PFSK-1 (cell line): Measurements from ENCODE around the gene PLK5.

Source experiments
- FOXP2 ChIP-seq: optimal IDR thresholded peaks from 2 replicates; pipeline ENCODE3; 2011; ENCODE audit warnings: borderline replicate concordance, control low read depth, inconsistent platforms; ENCODE audit not compliant: insufficient read depth; ENCODE audit errors: extremely low read length, extremely low read depth
- POLR2AphosphoS5 ChIP-seq: IDR thresholded peaks from 2 replicates; pipeline ENCODE4 v1.6.1; 2012; ENCODE audit warnings: low read depth, mild to moderate bottlenecking, control low read depth, low read length, moderate library complexity
- REST ChIP-seq, 2 experiments: IDR thresholded peaks; 2 replicates each; pipeline versions ENCODE4 v1.6.1 to v1.8.0; 2011 to 2012; ENCODE audit warnings: low read depth in 2 of 2, low read length in 2 of 2, control low read depth in 1 of 2, inconsistent platforms in 1 of 2, mild to moderate bottlenecking in 1 of 2, moderate library complexity in 1 of 2; ENCODE audit not compliant: insufficient read depth in 1 of 2
- SIN3A ChIP-seq: IDR thresholded peaks from 2 replicates; pipeline ENCODE4 v1.6.1; 2012; ENCODE audit warnings: mild to moderate bottlenecking, low read length, moderate library complexity, borderline replicate concordance; ENCODE audit not compliant: insufficient read depth
- TAF1 ChIP-seq: IDR thresholded peaks from 2 replicates; pipeline ENCODE4 v1.6.1; 2012; ENCODE audit warnings: low read length, control low read depth, borderline replicate concordance; ENCODE audit not compliant: insufficient read depth

The PLK5 gene

GRCh38 chr19:1567116-1567847, 43.4 kb downstream of the PLK5 start:
- no peak for TF ChIP-seq SIN3A
- no peak for TF ChIP-seq REST (IDR thresholded peaks at IDR 0.05; ENCODE audit: insufficient read depth in 1 of 2, low read depth in 2 of 2, low read length in 2 of 2)
- TF ChIP-seq FOXP2: no peak
- no peak for TF ChIP-seq TAF1
- no peak for TF ChIP-seq POLR2AphosphoS5

GRCh38 chr19:1567848-1568227, 44.0 kb downstream of the PLK5 start:
- TF ChIP-seq TAF1 (no peak), REST (IDR thresholded peaks at IDR 0.05; ENCODE audit: insufficient read depth in 1 of 2, low read depth in 2 of 2, low read length in 2 of 2) (no peak), POLR2AphosphoS5 (no peak), FOXP2 (no peak), SIN3A (no peak)

- TF ChIP-seq FOXP2 (peak; percentile 65), REST (IDR thresholded peaks at IDR 0.05; ENCODE audit: insufficient read depth in 1 of 2, low read depth in 2 of 2, low read length in 2 of 2) (no peak; a peak in 1 of 4 replicates)
Observed at GRCh38 chr19:1568320-1569019, 44.6 kb downstream of the PLK5 start, which contains the start of gene MEX3D. Gene MEX3D, minus strand, starts transcription at chr19:1568325. Its CDS starts 267 bp downstream, at chr19:1568058.

GRCh38 chr19:1569997-1570396, 46.1 kb downstream of the PLK5 start:
- TF ChIP-seq SIN3A: no peak
- no peak for TF ChIP-seq FOXP2
- no peak for TF ChIP-seq POLR2AphosphoS5
- TF ChIP-seq TAF1: no peak
- TF ChIP-seq REST (IDR thresholded peaks at IDR 0.05; ENCODE audit: insufficient read depth in 1 of 2, low read depth in 2 of 2, low read length in 2 of 2): no peak

- no peak for TF ChIP-seq TAF1
- TF ChIP-seq FOXP2: no peak
- TF ChIP-seq POLR2AphosphoS5: no peak
- no peak for TF ChIP-seq REST (IDR thresholded peaks at IDR 0.05; ENCODE audit: insufficient read depth in 1 of 2, low read depth in 2 of 2, low read length in 2 of 2)
- TF ChIP-seq SIN3A: no peak
Observed at GRCh38 chr19:1570836-1571235, 47.0 kb downstream of the PLK5 start.
